Right atrium auricular region (tissue), 2 donors: Measurements from ENCODE around the gene GPC6. TPM values are rescaled to one million over a fixed set of nuclear protein-coding genes. Genes with fewer than 3 reads are reported as not detected.

Experiments
- DNase-seq: peaks from one replicate; pipeline ENCODE4 v3.0.0-alpha.2; 2019; ENCODE audit warnings: low spot score
- H3K27ac ChIP-seq, 2 donors: fragments of 200-600 bp; sonication (generic); 1 replicate in 1 of 2; 2 replicates in 1 of 2; pipeline ENCODE4 v1.5.1; 2016 to 2019
- H3K27me3 ChIP-seq, 2 donors: fragments of 200-600 bp; sonication (generic); one replicate each; pipeline versions ENCODE4 v1.5.1 to v1.6.0; 2017 to 2019
- H3K36me3 ChIP-seq: fragments of 200-600 bp; sonication (generic); one replicate; pipeline ENCODE4 v1.5.1; 2016
- H3K4me1 ChIP-seq, 2 donors: fragments of 200-600 bp; sonication (generic); one replicate each; pipeline versions ENCODE4 v1.5.1 to v1.6.0; 2017 to 2019
- H3K4me3 ChIP-seq, 2 donors: fragments of 200-600 bp; sonication (generic); 1 replicate in 1 of 2; 2 replicates in 1 of 2; pipeline ENCODE4 v1.5.1; 2017 to 2019; ENCODE audit warnings: mild to moderate bottlenecking in 1 of 2, moderate library complexity in 1 of 2
- H3K9me3 ChIP-seq, 2 donors: fragments of 200-600 bp; sonication (generic); one replicate each; pipeline ENCODE4 v1.5.1; 2019
- total RNA-seq, 2 donors: library from RNA; depleted of rRNA; stranded (reverse); fragments of >200 nt; gene quantifications; one replicate each; pipeline ENCODE4 v1.1.0, GENCODE V29; 2016
- TF ChIP-seq, protein P1 (sequence below), 2 donors: fragments of 200-600 bp; sonication (generic); IDR thresholded peaks; one replicate each; pipeline ENCODE4 v1.5.1; 2019; ENCODE audit warnings: antibody characterized with exemption in 2 of 2

The GPC6 gene
- total RNA-seq, 2 donors from 2014 or later, result 1.3 to 3.8 TPM

DNA sequence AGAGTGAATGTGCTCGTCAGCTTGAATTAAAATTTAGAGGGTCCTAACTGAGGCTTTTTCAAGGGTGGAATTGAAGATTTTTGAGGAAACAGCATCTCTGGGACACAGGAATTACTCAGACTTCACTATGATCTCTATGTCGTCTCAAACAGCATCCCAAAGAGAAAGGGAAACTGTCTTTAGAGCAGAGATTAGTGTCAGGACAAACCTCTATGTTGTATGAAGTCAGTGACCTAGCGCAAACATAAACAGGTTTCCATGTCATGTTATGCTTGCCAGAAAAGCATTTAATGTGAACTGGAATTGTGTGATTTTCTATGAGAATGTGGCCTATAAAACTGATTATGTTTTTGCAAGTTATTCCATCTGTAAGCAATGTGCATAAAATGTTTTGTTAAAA is 573.7 kb downstream of the GPC6 start:
- H3K27ac ChIP-seq, result no peak overlapping the region
- H3K4me3 ChIP-seq, result no peak overlapping the region
- no peaks in the 10 kb centered on the region for H3K27me3 ChIP-seq
- no peaks in the 10 kb centered on the region for H3K36me3 ChIP-seq
- DNase-seq, result no peak
- H3K4me1 ChIP-seq, result no peaks in the 10 kb centered on the region
- TF ChIP-seq, protein P1, sequence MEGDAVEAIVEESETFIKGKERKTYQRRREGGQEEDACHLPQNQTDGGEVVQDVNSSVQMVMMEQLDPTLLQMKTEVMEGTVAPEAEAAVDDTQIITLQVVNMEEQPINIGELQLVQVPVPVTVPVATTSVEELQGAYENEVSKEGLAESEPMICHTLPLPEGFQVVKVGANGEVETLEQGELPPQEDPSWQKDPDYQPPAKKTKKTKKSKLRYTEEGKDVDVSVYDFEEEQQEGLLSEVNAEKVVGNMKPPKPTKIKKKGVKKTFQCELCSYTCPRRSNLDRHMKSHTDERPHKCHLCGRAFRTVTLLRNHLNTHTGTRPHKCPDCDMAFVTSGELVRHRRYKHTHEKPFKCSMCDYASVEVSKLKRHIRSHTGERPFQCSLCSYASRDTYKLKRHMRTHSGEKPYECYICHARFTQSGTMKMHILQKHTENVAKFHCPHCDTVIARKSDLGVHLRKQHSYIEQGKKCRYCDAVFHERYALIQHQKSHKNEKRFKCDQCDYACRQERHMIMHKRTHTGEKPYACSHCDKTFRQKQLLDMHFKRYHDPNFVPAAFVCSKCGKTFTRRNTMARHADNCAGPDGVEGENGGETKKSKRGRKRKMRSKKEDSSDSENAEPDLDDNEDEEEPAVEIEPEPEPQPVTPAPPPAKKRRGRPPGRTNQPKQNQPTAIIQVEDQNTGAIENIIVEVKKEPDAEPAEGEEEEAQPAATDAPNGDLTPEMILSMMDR (IDR thresholded peaks at IDR 0.05), result no peak
- H3K9me3 ChIP-seq, result no peaks in the 10 kb centered on the region

DNA sequence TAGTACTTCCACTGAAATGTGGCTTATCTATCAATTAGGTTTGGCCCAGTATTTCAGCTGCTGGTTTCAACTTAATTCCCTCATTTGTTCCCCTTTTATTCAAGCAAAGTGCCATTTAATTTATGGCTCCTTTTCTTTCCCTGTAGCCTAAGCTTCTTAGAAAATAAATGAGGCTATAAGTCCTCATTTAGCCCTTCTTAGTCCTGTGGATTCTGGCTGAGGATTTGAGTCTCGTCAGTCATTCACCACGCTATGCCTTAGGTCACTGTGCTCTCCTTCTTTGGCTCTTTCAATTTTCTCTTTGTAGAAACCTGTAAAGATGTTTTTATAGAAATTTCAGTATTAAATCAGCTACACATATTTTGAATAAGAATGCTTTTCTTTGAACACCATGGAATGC is 579.1 kb downstream of the GPC6 start:
- no peak for DNase-seq
- Histone ChIP-seq H3K27me3 (no peaks in the 10 kb centered on the region), H3K9me3 (no peaks in the 10 kb centered on the region), H3K4me1 (no peaks in the 10 kb centered on the region), H3K4me3 (no peak overlapping the region), H3K36me3 (no peaks in the 10 kb centered on the region), H3K27ac (no peak overlapping the region)
- TF ChIP-seq, protein P1 (IDR thresholded peaks at IDR 0.05), result no peak

DNA sequence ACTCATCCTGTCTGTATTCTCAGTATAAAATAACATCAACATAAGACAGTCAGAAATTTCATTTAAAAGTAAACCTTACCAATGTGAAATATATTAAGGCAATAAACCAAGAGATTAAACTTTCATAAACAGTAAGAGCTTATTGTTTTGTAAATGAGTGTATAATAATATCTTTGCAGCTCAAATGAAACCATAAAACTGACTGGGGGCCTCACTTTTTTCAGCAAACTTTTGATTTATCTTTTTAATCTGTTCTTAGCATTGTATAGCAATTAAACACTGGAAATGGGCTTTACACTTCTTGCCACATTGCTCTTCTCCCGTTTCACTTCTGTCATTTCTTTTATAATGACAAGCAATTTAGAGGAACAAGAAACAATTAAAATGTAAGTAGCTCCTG is 580.3 kb downstream of the GPC6 start:
- Histone ChIP-seq H3K27ac (no peak overlapping the region), H3K4me3 (no peak overlapping the region)

DNA sequence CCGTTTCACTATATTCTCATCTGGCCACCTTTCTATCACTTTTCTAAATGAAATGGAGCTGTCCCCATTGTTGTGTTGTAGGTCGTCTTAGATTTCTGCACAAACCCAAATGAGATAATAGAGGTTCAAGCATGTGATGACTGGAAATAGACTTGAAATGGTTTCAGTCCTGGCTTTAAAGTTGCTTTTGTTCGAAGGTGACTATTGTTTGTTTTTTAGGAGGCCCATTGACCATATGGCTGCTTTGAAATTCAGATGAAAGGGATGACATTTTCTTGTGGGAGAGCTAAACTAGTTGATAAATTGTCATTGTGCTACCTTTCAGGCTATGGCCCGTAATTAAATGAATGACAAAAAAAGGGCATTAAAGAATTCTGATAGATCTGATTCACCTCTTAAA is 583.7 kb downstream of the GPC6 start:
- H3K9me3 ChIP-seq, result no peaks in the 10 kb centered on the region
- TF ChIP-seq, protein P1 (IDR thresholded peaks at IDR 0.05), result no peak
- H3K27me3 ChIP-seq, result no peaks in the 10 kb centered on the region
- H3K36me3 ChIP-seq, result no peaks in the 10 kb centered on the region
- no peak overlapping the region for H3K27ac ChIP-seq
- no peak for DNase-seq
- H3K4me3 ChIP-seq, result no peak overlapping the region
- H3K4me1 ChIP-seq, result no peaks in the 10 kb centered on the region

More for the DNA sequence above, 580.3 kb downstream of the GPC6 start:
- TF ChIP-seq, protein P1 (IDR thresholded peaks at IDR 0.05), result no peak
- no peaks in the 10 kb centered on the region for H3K27me3 ChIP-seq
- no peaks in the 10 kb centered on the region for H3K9me3 ChIP-seq
- no peak for DNase-seq
- no peaks in the 10 kb centered on the region for H3K36me3 ChIP-seq
- no peaks in the 10 kb centered on the region for H3K4me1 ChIP-seq

DNA sequence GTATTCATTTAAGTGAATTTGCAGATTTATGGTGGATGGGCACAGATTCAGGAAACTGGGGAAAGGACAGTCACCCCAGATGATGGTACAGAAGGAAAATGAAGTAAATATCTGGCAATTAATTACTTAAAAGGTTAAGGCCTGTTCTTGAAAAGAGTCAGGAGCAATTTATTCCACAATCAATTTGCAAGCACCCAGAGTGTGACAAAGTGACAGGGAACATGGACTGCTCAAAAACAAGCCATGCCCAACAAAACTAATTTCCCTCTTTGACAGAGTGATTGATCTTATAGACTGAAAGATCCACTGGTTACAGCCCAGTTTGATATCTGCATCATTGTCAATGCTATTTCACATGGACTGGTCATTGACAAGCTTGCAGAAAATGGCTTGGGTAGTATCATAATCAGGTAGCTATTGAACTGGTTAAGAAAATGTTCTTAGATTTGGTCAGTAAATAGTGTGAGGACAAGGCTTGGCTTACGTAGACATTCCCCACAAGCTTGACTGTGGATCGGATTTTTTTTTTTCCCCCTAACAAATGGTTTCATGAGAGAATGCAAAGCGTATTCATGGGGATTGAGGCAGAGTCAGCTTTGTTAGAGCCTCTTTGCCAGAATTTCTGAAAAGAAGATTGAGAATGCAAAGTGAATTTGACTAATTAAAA is 584.6 kb downstream of the GPC6 start:
- Histone ChIP-seq H3K27me3 (no peaks in the 10 kb centered on the region), H3K27ac (no peak overlapping the region), H3K4me3 (no peak overlapping the region), H3K36me3 (no peaks in the 10 kb centered on the region), H3K4me1 (no peaks in the 10 kb centered on the region), H3K9me3 (no peaks in the 10 kb centered on the region)
- TF ChIP-seq, protein P1 (IDR thresholded peaks at IDR 0.05), result no peak
- no peak for DNase-seq

DNA sequence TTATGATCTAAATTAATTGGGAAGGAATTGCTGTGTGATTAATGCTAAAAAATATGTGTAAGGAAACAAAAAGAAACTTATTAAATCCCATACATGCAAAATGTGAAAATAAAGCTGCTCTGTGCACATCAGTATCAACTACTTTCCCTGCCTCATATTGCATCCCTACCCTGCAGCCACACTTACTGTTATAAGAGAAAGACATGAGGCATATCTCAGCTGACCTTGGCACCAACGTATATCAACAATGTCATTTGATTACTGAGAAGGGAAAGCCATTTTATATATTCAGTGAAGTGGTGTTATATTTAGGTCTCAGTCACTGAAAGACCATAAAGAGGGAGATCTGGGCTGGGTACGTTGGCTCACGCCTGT is 585.1 kb downstream of the GPC6 start:
- Histone ChIP-seq H3K4me3 (no peak overlapping the region), H3K4me1 (no peaks in the 10 kb centered on the region), H3K27me3 (no peaks in the 10 kb centered on the region), H3K27ac (no peak overlapping the region), H3K36me3 (no peaks in the 10 kb centered on the region), H3K9me3 (no peaks in the 10 kb centered on the region)
- TF ChIP-seq, protein P1 (IDR thresholded peaks at IDR 0.05), result no peak
- no peak for DNase-seq
